HG03135 (cell line): ENCODE results near the gene RASL11B.

Source experiments
- ATAC-seq: cut with Tn5 transposase; IDR thresholded peaks from one replicate; pipeline ENCODE4 v1.9.1; 2021; ENCODE audit warnings: mild to moderate bottlenecking, moderate library complexity; ENCODE audit not compliant: unreplicated experiment

RASL11B gene

DNA sequence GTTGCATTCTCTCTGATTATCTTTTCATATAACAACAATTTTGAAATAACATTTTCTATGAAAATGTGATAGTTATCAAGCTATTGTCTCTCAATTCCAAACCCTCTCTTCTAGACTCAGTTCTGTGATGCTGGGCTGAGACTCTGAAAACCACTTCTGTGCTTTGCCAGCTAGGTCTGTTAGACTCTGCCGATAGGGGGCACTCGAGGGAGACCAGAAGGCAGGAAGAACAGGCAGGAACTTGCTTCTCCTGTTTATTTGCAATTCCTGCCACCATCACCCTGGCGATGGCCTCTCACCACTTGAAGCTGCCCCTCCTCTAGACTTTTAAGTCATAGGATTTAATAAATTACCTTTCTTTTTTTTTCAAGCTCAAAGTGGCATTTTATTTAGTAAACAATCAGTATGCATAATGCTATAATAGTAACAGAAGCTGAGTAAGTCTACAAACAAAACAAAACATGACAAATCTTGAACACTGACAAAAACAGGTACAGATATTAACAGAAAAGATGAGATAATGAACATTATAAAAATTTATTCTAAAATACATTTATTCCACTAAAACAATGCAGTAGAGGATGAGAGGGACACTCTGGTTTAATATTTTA lies 49.7 kb downstream of the RASL11B start:
- ATAC-seq, result peak; percentile 70

DNA sequence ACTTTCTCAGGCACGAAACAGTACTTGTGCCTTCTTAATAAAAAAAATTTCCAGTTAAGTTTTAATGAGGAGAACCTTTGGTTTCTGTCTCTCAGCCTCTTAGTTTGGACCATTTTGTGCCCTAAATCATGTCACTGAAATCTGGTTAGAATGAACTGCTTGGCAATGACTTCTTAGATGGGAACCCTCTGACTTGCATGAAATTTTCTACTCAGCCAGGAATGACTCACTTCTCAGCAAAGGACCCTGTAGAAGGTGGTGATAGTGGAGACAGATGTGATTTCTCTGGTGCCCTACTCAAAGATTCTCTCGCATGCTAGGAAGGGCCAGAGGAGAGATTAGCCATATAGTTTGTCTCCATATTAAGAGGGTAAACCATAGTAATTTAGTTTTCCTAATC lies 50.5 kb downstream of the RASL11B start:
- ATAC-seq, result no peak

GRCh38 chr4:52914051-52914605 lies 52.0 kb downstream of the RASL11B start:
- ATAC-seq, result no peak

GRCh38 chr4:52915191-52915590 lies 53.1 kb downstream of the RASL11B start:
- no peak for ATAC-seq

GRCh38 chr4:52915730-52916300 lies 53.7 kb downstream of the RASL11B start:
- ATAC-seq, result no peak
